Common myeloid progenitor, CD34-positive (primary cell): ENCODE data around the gene SPATA20.

ENCODE experiments used
- CTCF ChIA-PET: fragments of 350-600 bp; sonication (Branson Sonifier 250); formaldehyde crosslinking; loops from one replicate; lab custom pipeline; 2021; ENCODE audit warnings: antibody characterized with exemption; lab: Charles Lee
- POLR2A ChIA-PET: fragments of 350-600 bp; sonication (Branson Sonifier 250); formaldehyde crosslinking; loops from one replicate; lab custom pipeline; 2021; ENCODE audit warnings: antibody characterized with exemption; lab: Charles Lee
- DNase-seq, 3 donors: peaks; one replicate each; pipeline versions ENCODE4 v3.0.0 to v3.0.0-alpha.2; 2013
- H3K27ac ChIP-seq, 2 experiments: 1 replicate in 1 of 2; 2 replicates in 1 of 2; pipeline ENCODE4 v1.7.0; 2013; ENCODE audit warnings: inconsistent platforms in 2 of 2, low read length in 2 of 2, mild to moderate bottlenecking in 2 of 2, low read depth in 1 of 2, moderate library complexity in 1 of 2; ENCODE audit not compliant: severe bottlenecking in 2 of 2, insufficient read depth in 1 of 2, poor library complexity in 1 of 2
- H3K27me3 ChIP-seq, 5 experiments: replicated peaks in 2 of 5; 1 replicate in 3 of 5; 2 replicates in 2 of 5; pipeline versions ENCODE4 v1.6.1 to v1.7.0; 2013; ENCODE audit warnings: low read length in 4 of 5, mild to moderate bottlenecking in 2 of 5, moderate library complexity in 2 of 5, inconsistent platforms in 1 of 5; ENCODE audit not compliant: insufficient read depth in 5 of 5, control insufficient read depth in 4 of 5
- H3K36me3 ChIP-seq, 4 experiments: 1 replicate in 2 of 4; 2 replicates in 2 of 4; pipeline versions ENCODE4 v1.6.1 to v1.7.0; 2013; ENCODE audit warnings: low read length in 3 of 4, control low read depth in 1 of 4, mild to moderate bottlenecking in 1 of 4; ENCODE audit not compliant: control insufficient read depth in 4 of 4, insufficient read depth in 4 of 4
- H3K4me1 ChIP-seq, 4 experiments: 1 replicate in 3 of 4; 2 replicates in 1 of 4; pipeline versions ENCODE4 v1.6.1 to v1.7.1; 2013; ENCODE audit warnings: low read length in 3 of 4, mild to moderate bottlenecking in 3 of 4, control low read depth in 1 of 4, inconsistent platforms in 1 of 4, moderate library complexity in 1 of 4; ENCODE audit not compliant: control insufficient read depth in 4 of 4, insufficient read depth in 4 of 4; ENCODE audit errors: control extremely low read depth in 1 of 4
- H3K4me3 ChIP-seq, 7 experiments: 1 replicate in 4 of 7; 2 replicates in 3 of 7; pipeline versions ENCODE4 v1.5.1 to v1.7.0; 2013; ENCODE audit warnings: mild to moderate bottlenecking in 7 of 7, low read length in 6 of 7, moderate library complexity in 6 of 7, inconsistent platforms in 2 of 7, low read depth in 2 of 7, control low read depth in 1 of 7; ENCODE audit not compliant: insufficient read depth in 4 of 7, control insufficient read depth in 1 of 7; ENCODE audit errors: extremely low read depth in 1 of 7
- H3K9me3 ChIP-seq, 5 experiments: 1 replicate in 4 of 5; 2 replicates in 1 of 5; pipeline versions ENCODE4 v1.6.1 to v1.7.1; 2013; ENCODE audit warnings: low read length in 4 of 5, mild to moderate bottlenecking in 2 of 5, inconsistent platforms in 1 of 5, low read depth in 1 of 5, moderate library complexity in 1 of 5; ENCODE audit not compliant: control insufficient read depth in 4 of 5, insufficient read depth in 2 of 5; ENCODE audit errors: control extremely low read depth in 1 of 5
- WGBS: methylation state at CpG from one replicate; pipeline ENCODE4 v1.1.5; 2013; ENCODE audit not compliant: insufficient coverage; 5-methylcytosine and 5-hydroxymethylcytosine counted together

SPATA20 gene

GRCh38 chr17:50514388-50514787 lies 32.6 kb upstream of the SPATA20 start:
- WGBS, result 100% methylated on average over 3 of the region's 3 CpGs
- no peaks in the 10 kb centered on the region for H3K36me3 ChIP-seq
- no peaks in the 10 kb centered on the region for H3K4me1 ChIP-seq
- POLR2A ChIA-PET, result no interaction called here
- H3K27me3 ChIP-seq, result no peaks in the 10 kb centered on the region
- no peak overlapping the region for H3K4me3 ChIP-seq
- CTCF ChIA-PET, result interaction anchor here (1.4 to 1.8 kb wide), 2 partner anchors 9 to 30 kb away, joined by 3 to 4 read pairs; no protein-coding TSS in a partner anchor
- H3K9me3 ChIP-seq, result no peaks in the 10 kb centered on the region
- no peak for DNase-seq
- no peak overlapping the region for H3K27ac ChIP-seq

GRCh38 chr17:50514936-50515702 lies 31.9 kb upstream of the SPATA20 start:
- Histone ChIP-seq H3K36me3 (no peaks in the 10 kb centered on the region), H3K4me1 (no peaks in the 10 kb centered on the region), H3K27ac (no peak overlapping the region), H3K27me3 (peaks cover 0 to 2% (median 0%) of the 10 kb centered on the region in 5 experiments), H3K4me3 (no peak overlapping the region), H3K9me3 (no peaks in the 10 kb centered on the region)
- no peak for DNase-seq
- whole genome bisulfite sequencing, result 85% methylated on average over 6 of the region's 6 CpGs
- POLR2A ChIA-PET, result no interaction called here
- CTCF ChIA-PET, result interaction anchor here (1.2 to 1.9 kb wide), 4 partner anchors 10 to 29 kb away, joined by 3 to 7 read pairs (median 4); no protein-coding TSS in a partner anchor

- Histone ChIP-seq H3K27ac (no peak overlapping the region), H3K4me3 (no peak overlapping the region), H3K9me3 (no peaks in the 10 kb centered on the region), H3K4me1 (no peaks in the 10 kb centered on the region), H3K36me3 (peaks cover 0 to 1% (median 0%) of the 10 kb centered on the region in 4 experiments), H3K27me3 (peaks cover 0 to 2% (median 0%) of the 10 kb centered on the region in 5 experiments)
- WGBS, result 86% methylated on average over 4 of the region's 4 CpGs
- ChIA-PET CTCF (interaction anchor here (0.8 to 1.2 kb wide), 4 partner anchors 13 to 121 kb away, joined by 3 read pairs; no protein-coding TSS in a partner anchor), POLR2A (no interaction called here)
- DNase-seq, result no peak
Measured at GRCh38 chr17:50517011-50517410, 30.0 kb upstream of the SPATA20 start.

DNA sequence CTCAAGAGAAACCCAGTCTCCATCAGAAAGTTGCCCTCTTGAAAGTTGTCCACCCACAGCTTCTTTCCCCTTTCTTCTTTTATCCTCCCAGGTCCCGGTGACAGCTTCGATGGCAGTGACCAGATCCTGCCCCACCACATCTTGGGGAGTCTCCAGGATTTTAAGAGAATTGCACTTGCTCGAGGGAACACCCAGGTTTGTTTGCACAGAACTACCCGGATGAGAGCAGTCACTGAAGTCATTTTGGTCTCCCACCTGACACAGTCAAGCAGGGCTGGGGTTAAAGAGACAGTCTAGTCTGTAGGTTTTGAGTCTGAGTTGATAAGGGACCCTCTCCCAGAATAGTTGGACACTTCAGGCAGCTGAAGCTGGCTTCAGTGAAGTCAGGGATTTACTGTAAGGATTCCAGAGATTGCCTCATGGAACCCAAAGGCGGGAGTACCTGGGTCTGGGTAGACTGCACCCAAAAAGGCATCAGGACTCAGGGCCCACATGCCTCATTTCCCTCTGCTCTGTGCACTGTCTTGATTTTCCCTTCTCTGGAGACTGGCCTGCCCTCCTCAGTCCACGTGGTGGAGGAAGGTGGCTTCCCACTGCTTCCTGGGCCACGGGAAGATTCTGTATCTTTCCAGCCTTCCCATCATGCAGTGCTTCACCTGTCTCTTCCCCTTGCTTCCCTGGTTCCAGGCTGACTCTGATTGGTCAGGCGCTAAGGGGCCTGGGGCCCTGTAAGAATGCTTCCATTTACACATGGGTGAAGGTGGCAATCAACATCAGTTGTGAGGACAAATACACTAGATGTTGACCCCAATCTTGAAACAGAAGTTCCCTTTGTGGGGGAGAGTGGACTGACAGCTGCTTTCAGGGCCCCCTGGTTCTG lies 29.2 kb upstream of the SPATA20 start:
- Histone ChIP-seq H3K36me3 (peaks cover 0 to 3% (median 0%) of the 10 kb centered on the region in 4 experiments), H3K9me3 (no peaks in the 10 kb centered on the region), H3K4me3 (no peak overlapping the region), H3K27ac (no peak overlapping the region), H3K27me3 (peaks cover 0 to 2% (median 0%) of the 10 kb centered on the region in 5 experiments), H3K4me1 (no peaks in the 10 kb centered on the region)
- CTCF ChIA-PET, result interaction anchor here (1.2 to 1.4 kb wide), 2 partner anchors 16 to 17 kb away, joined by 3 to 4 read pairs; no protein-coding TSS in a partner anchor
- no peak for DNase-seq
- WGBS, result 87% methylated on average over 7 of the region's 8 CpGs
- POLR2A ChIA-PET, result no interaction called here

DNA sequence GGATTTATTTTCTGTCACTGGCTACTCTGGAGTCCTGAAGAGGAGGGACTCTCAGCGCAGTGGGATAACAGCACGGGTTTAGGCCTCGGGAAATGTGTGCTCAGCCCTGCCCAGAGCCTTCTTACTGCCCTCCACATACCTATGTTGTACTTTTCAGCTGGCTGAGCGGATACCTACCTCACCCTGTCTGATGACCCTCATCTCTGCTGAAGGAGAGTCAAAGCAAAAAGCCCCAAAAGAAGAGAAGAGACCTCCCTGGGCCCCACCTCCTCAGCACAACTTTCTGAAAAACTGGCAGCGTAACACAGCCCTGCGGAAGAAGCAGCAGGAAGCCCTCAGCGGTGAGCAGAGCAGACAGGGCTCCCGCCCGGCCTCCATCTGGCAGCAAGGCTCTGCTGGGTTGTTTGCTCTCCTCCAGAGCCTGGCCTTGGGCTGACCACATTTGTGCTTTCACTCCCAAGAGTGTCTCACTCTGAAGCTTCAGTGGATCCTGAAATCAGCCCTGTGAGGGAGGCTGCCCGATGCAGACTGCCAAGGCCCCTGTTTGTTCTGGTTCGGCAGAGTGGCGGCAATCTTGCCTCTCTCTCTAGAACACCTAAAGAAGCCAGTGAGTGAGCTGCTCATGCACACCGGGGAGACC lies 28.5 kb upstream of the SPATA20 start:
- H3K27ac ChIP-seq, result no peak overlapping the region
- H3K9me3 ChIP-seq, result no peaks in the 10 kb centered on the region
- DNase-seq, result no peak
- no peak overlapping the region for H3K4me3 ChIP-seq
- ChIA-PET CTCF (interaction anchor here (1.4 kb wide), 1 partner anchor 17 kb away, joined by 4 read pairs; no protein-coding TSS in a partner anchor), POLR2A (no interaction called here)
- peaks cover 0 to 2% (median 0%) of the 10 kb centered on the region in 5 experiments for H3K27me3 ChIP-seq
- H3K36me3 ChIP-seq, result peaks cover 0 to 3% (median 0%) of the 10 kb centered on the region in 4 experiments
- WGBS, result 90% methylated on average over 12 of the region's 13 CpGs
- H3K4me1 ChIP-seq, result no peaks in the 10 kb centered on the region

DNA sequence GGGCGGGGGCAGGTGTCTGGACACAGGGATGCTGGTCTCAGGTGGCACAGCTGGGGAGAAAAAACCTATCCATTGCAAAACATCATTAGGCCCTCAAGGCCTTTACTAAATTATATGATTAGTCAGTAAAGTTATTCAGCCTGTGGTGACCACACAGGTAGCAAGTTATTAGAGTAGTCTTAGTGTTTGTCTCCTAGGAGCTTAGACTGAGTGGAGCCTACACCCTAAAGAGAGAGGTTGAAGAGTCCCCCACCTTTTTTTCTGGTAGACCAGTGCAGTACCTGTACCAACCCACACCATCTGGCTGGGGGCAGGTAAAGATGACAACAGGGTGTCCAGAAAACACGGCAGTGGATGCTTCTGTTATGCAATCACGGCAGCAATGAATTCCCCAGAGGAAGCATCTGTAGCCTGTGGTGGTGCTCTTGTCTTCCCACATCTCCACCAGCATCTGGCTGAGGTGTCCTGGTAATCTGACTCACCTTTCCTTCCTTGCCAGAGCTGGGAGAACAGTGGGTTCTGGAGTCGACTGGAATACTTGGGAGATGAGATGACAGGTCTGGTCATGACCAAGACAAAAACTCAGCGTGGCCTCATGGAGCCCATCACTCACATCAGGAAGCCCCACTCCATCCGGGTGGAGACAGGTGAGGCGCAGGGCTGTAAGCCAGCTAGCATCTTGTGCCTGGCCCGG lies 27.7 kb upstream of the SPATA20 start:
- WGBS, result 87% methylated on average over 5 of the region's 8 CpGs
- Histone ChIP-seq H3K4me3 (no peak overlapping the region), H3K36me3 (peaks cover 0 to 3% (median 0%) of the 10 kb centered on the region in 4 experiments), H3K27ac (no peak overlapping the region), H3K9me3 (no peaks in the 10 kb centered on the region), H3K27me3 (peaks cover 0 to 4% (median 0%) of the 10 kb centered on the region in 5 experiments), H3K4me1 (no peaks in the 10 kb centered on the region)
- POLR2A ChIA-PET, result no interaction called here
- DNase-seq, result no peak
- CTCF ChIA-PET, result interaction anchor here (1.4 to 1.7 kb wide), 2 partner anchors 12 to 18 kb away, joined by 3 to 4 read pairs; no protein-coding TSS in a partner anchor
